Measurements from ENCODE around the gene ASIC5.

ASIC5 gene

DNA sequence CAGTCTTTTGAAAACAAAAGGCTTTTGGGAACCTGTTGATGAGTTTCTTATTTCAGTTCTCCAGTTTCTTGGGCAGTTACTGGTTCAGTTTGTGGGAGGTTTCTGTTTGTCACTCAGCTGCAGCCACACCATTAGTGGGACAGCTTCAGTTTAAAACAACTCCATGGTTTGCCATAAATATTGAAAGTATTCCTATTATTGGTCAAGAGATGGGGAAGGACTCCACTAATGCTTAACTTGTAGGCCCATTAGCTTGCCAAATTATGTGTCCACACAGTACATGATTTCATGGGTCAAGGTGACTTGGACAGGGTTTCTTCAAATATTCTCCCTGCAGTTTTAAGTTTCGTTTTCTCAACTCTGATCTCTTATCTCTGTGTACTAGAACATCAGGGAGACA, 15.5 kb upstream of the ASIC5 start:
- no peaks in the 10 kb centered on the region for H3K79me2 ChIP-seq (ENCODE audit: insufficient read depth, low read length)
- H3K36me3 ChIP-seq (ENCODE audit: low read length), result no peaks in the 10 kb centered on the region
- H2AFZ ChIP-seq (ENCODE audit: low read depth, low read length, severe bottlenecking), result no peak overlapping the region
- no peaks in the 10 kb centered on the region for H3K9me3 ChIP-seq (ENCODE audit: insufficient read depth, low read length)
- H3K27ac ChIP-seq (ENCODE audit: low read depth, low read length), result no peak overlapping the region
- TF ChIP-seq, protein P1, sequence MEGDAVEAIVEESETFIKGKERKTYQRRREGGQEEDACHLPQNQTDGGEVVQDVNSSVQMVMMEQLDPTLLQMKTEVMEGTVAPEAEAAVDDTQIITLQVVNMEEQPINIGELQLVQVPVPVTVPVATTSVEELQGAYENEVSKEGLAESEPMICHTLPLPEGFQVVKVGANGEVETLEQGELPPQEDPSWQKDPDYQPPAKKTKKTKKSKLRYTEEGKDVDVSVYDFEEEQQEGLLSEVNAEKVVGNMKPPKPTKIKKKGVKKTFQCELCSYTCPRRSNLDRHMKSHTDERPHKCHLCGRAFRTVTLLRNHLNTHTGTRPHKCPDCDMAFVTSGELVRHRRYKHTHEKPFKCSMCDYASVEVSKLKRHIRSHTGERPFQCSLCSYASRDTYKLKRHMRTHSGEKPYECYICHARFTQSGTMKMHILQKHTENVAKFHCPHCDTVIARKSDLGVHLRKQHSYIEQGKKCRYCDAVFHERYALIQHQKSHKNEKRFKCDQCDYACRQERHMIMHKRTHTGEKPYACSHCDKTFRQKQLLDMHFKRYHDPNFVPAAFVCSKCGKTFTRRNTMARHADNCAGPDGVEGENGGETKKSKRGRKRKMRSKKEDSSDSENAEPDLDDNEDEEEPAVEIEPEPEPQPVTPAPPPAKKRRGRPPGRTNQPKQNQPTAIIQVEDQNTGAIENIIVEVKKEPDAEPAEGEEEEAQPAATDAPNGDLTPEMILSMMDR (IDR thresholded peaks at IDR 0.05; ENCODE audit: insufficient read depth, low read length, poor library complexity, severe bottlenecking), result no peak
- TF ChIP-seq EZH2phosphoT487 (conservative IDR thresholded peaks at IDR 0.05; ENCODE audit: low read length), result no peak
- no peak overlapping the region for H3K9ac ChIP-seq (ENCODE audit: low read length)
- H3K4me3 ChIP-seq (ENCODE audit: insufficient read depth, low read length, poor library complexity, severe bottlenecking), result no peak overlapping the region
- H4K20me1 ChIP-seq (ENCODE audit: low read depth, low read length), result no peaks in the 10 kb centered on the region
- no peaks in the 10 kb centered on the region for H3K9me2 ChIP-seq (replicated peaks; ENCODE audit: insufficient read depth, low read length)
- H3K27me3 ChIP-seq (ENCODE audit: low read length), result no peaks in the 10 kb centered on the region
- H3K4me2 ChIP-seq (ENCODE audit: low read depth, low read length, poor library complexity, severe bottlenecking), result no peak overlapping the region
- H3F3A ChIP-seq (ENCODE audit: insufficient read depth), result no peaks in the 10 kb centered on the region

DNA sequence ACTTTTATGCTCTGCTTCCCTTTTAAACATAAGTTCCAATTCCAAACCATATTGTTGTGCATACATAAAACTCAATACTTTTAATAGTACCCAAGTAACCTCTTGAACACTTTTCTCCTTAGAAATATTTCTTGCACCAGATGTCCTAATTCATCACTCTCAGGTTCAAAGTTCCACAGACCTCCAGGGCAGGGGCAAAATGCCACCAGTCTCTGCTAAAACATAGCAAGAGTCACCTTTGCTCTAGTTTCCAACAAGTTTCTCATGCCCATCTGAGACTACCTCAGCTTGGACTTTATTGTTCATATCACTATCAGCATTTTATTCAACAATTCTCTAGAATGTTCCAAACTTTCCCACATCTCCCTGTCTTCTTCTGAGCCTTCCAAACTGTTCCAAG, 13.7 kb upstream of the ASIC5 start:
- Histone ChIP-seq H3K9me2 (replicated peaks; ENCODE audit: insufficient read depth, low read length) (no peaks in the 10 kb centered on the region), H3K36me3 (ENCODE audit: low read length) (no peaks in the 10 kb centered on the region), H3F3A (ENCODE audit: insufficient read depth) (no peaks in the 10 kb centered on the region), H3K9ac (ENCODE audit: low read length) (no peak overlapping the region), H3K9me3 (ENCODE audit: insufficient read depth, low read length) (no peaks in the 10 kb centered on the region), H2AFZ (ENCODE audit: low read depth, low read length, severe bottlenecking) (no peak overlapping the region), H3K79me2 (ENCODE audit: insufficient read depth, low read length) (no peaks in the 10 kb centered on the region), H3K4me3 (ENCODE audit: insufficient read depth, low read length, poor library complexity, severe bottlenecking) (no peak overlapping the region), H3K27ac (ENCODE audit: low read depth, low read length) (no peak overlapping the region), H3K4me2 (ENCODE audit: low read depth, low read length, poor library complexity, severe bottlenecking) (no peak overlapping the region), H3K27me3 (ENCODE audit: low read length) (no peaks in the 10 kb centered on the region), H4K20me1 (ENCODE audit: low read depth, low read length) (no peaks in the 10 kb centered on the region)
- TF ChIP-seq, protein P1 (IDR thresholded peaks at IDR 0.05; ENCODE audit: insufficient read depth, low read length, poor library complexity, severe bottlenecking), result no peak
- no peak for TF ChIP-seq EZH2phosphoT487 (conservative IDR thresholded peaks at IDR 0.05; ENCODE audit: low read length)

DNA sequence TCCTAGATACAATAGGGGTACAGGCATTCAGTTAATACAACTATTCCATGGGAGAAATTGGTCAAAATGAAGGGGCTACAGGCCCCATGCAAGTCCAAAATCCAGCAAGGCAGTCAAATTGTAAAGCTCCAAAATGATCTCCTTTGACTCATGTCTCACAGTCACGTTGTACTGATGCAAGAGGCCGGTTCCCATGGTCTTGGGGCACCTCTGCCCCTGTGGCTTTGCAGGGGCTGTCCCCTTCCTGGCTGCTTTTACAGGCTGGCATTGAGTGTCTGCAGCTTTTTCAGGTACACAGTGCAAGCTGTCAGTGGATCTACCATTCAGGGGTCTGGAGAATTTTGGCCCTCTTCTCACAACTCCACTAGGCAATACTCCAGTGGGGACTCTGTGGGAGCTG, 12.5 kb upstream of the ASIC5 start:
- no peaks in the 10 kb centered on the region for H3K79me2 ChIP-seq (ENCODE audit: insufficient read depth, low read length)
- H3K27me3 ChIP-seq (ENCODE audit: low read length), result no peaks in the 10 kb centered on the region
- H3K9me3 ChIP-seq (ENCODE audit: insufficient read depth, low read length), result no peaks in the 10 kb centered on the region
- no peaks in the 10 kb centered on the region for H3K36me3 ChIP-seq (ENCODE audit: low read length)
- H3K4me2 ChIP-seq (ENCODE audit: low read depth, low read length, poor library complexity, severe bottlenecking), result no peak overlapping the region
- no peak overlapping the region for H2AFZ ChIP-seq (ENCODE audit: low read depth, low read length, severe bottlenecking)
- H3K9me2 ChIP-seq (replicated peaks; ENCODE audit: insufficient read depth, low read length), result no peaks in the 10 kb centered on the region
- no peaks in the 10 kb centered on the region for H3F3A ChIP-seq (ENCODE audit: insufficient read depth)
- no peak overlapping the region for H3K4me3 ChIP-seq (ENCODE audit: insufficient read depth, low read length, poor library complexity, severe bottlenecking)
- H3K9ac ChIP-seq (ENCODE audit: low read length), result no peak overlapping the region
- H4K20me1 ChIP-seq (ENCODE audit: low read depth, low read length), result no peaks in the 10 kb centered on the region
- TF ChIP-seq, protein P1 (IDR thresholded peaks at IDR 0.05; ENCODE audit: insufficient read depth, low read length, poor library complexity, severe bottlenecking), result no peak
- no peak for TF ChIP-seq EZH2phosphoT487 (conservative IDR thresholded peaks at IDR 0.05; ENCODE audit: low read length)
- H3K27ac ChIP-seq (ENCODE audit: low read depth, low read length), result no peak overlapping the region

All from SU-DHL-6 (cell line).